Measurements from ENCODE around the gene TNIP2.
"Not testable (repeated sequence)": the region's sequence is repeated elsewhere in the genome, so short reads cannot be mapped to it uniquely, and the experiment has no call there.

TNIP2 gene

DNA sequence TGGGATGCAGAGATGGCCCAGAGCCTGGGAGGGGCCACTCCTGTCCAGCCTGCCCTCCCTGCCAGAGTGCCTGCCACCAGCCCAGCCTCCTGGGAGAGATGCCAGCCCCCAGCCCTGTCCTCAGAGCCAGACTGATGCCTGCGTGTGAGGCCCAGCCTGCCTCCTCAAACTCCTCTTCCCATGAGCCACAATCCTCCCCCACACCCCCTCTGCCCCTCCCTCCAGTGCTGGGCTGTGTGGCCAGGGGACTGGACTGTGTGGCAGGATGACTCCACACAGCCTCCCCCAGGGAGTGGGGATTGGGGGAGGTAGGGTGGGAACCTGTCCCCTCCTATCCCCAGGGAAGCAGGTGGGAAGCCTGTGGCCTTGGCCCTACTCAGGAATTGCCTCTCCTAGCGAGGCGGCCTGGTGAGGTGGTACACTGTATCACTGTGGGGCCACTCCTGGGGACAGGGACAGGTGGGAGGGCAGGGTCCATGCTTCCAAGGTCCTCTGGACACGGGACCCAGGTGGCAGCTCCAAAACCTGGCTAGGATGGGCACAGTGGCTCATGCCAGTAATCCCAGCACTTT, 32.5 kb upstream of the TNIP2 start:
- Mint-ChIP-seq H3K4me3 (no peak overlapping the region), H3K27ac (peak overlapping the region in 1 of 2 donors; percentile 91), H3K27me3 (no peaks in the 10 kb centered on the region), H3K9me3 (peaks cover 6 to 16% of the 10 kb centered on the region in 2 donors), H3K4me1 (peaks cover 79% of the 10 kb centered on the region)
- DNase-seq = no peak
- ATAC-seq = no peak

DNA sequence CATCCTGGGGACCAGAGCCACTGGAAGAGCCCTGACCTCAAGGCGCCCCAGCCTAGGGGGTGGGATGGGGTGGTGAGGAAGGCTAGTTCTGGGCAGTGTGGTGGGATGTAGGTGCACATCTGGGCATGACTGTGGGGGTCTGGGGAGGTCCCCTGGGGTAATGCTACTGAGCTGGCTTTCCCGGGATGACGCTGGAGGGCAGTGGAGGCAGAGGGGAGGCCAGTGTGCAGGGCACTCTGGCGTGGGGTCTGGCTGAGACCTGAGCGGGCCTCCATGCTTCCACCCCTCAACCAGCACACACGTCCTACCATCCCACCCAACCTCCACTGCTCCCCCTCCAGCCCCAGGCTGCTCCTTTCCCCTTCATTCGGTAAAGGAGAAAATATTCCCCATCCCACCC, 32.0 kb upstream of the TNIP2 start:
- peaks cover 8 to 21% of the 10 kb centered on the region in 2 donors for H3K9me3 Mint-ChIP-seq
- H3K4me1 Mint-ChIP-seq = peaks cover 79% of the 10 kb centered on the region
- no peak for DNase-seq
- H3K27me3 Mint-ChIP-seq = no peaks in the 10 kb centered on the region
- peak overlapping the region; percentile 41 to 67 for H3K4me3 Mint-ChIP-seq
- peak; percentile 1 for ATAC-seq
- H3K27ac Mint-ChIP-seq = peak overlapping the region; percentile 75 to 91

DNA sequence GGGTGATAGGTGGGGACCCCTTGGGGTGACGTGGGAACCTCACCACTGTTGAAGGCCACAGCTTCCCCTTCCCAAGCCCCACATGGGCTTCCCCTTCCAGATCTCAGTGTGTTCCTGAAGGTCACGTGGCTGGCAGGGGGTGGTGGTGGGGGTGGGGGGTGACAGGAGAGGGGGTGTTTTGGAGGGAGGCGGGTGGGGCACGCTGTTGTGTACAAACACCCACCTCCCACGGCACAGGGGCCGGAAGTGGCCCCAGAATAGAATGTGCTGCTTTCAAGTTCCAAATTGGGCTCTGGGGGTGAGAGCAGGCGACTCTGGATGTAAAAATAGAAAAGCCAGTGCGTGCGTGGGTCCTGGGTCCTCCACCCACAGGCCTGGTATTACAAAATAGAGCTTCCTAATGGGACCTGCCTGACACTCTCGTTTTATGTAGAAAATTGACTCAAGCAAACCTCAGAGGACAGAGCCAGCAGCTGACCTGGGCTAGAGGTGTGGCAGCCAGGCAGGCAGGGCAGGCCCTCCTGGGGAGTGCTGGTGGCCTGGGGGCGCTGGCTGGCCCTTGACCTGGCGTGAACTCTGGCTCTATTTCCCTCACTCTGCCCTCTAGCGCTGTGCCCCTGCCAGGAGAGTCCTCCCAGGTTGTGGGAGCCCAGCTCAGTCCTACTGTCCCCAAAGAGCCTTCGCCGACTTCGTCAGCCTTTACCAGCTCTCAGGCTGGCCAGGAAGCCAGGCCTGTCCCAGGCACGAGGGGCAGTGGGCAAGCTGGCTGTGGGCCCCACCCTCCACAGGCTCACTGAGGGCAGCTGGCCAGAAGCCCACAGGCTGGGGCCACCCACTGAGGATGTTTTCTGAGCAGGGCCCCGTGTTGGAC, 31.3 kb upstream of the TNIP2 start:
- Mint-ChIP-seq H3K4me3 (peak overlapping the region; percentile 61 to 67), H3K9me3 (peaks cover 8 to 27% of the 10 kb centered on the region in 2 donors), H3K27ac (peak overlapping the region; percentile 97 to 99), H3K4me1 (peaks cover 79% of the 10 kb centered on the region), H3K27me3 (no peaks in the 10 kb centered on the region)
- ATAC-seq = peak; percentile 66
- DNase-seq = peak; percentile 51 to 71

DNA sequence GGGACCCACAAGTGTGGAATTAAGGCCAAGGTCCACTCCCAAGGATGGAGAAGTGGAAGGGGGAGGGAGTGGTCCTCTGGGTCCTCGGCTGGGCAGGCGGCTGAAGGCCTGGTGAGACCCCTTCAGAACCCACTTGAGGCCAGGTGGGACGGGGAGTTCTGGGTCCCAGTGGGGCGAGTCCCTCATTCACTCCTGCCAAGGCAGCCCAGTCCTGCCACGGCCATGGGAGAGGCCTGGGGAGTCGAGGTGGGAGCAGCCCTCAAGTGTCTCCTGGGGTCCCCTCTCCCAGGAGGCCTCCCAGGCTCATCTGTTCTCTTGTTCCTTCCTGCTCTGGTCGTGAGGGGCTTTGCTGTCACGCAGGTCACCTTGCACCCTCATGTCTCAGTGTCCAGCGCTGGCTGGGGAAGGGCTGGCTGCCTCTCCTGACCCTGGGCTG, 30.7 kb upstream of the TNIP2 start:
- Mint-ChIP-seq H3K4me1 (peaks cover 73% of the 10 kb centered on the region), H3K4me3 (peak overlapping the region; percentile 61 to 78)

DNA sequence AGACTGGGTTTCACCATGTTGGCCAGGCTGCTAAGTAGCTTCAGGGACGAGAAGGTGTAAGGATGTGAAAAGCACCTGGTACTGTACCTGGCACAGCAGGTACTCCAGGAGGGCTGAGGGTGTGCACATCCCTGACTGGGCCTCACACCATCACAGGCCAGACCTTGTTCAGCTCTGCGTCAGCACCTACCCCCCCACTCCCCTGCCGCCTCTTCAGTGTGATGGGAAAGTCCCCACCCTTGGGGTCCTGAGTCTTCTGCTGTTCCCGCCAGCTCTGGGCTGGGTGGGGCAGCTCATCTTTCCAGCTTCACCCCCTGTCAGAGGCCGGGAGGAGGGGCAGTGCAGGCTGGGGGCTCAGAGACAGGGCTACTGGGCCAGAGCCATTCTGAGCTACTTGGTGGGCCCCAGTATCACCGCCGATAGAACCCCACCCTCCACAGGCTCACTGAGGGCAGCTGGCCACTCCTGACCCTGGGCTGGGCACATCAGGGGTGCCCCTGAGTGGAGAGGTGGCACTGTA, 30.1 kb upstream of the TNIP2 start:
- peak overlapping the region; percentile 61 to 78 for H3K4me3 Mint-ChIP-seq
- ATAC-seq (peak; percentile 80), DNase-seq (peak; percentile 69 to 79)
- H3K4me1 Mint-ChIP-seq = peaks cover 67% of the 10 kb centered on the region
- H3K27ac Mint-ChIP-seq = peak overlapping the region; percentile 97 to 99
- peaks cover 8 to 38% of the 10 kb centered on the region in 2 donors for H3K9me3 Mint-ChIP-seq
- no peaks in the 10 kb centered on the region for H3K27me3 Mint-ChIP-seq

More for the DNA sequence above, 30.7 kb upstream of the TNIP2 start:
- Mint-ChIP-seq H3K9me3 (peaks cover 8 to 32% of the 10 kb centered on the region in 2 donors), H3K27me3 (no peaks in the 10 kb centered on the region), H3K27ac (peak overlapping the region; percentile 97 to 99)
- DNase-seq = peak in 1 of 2 donors; percentile 38
- ATAC-seq = peak; percentile 22

DNA sequence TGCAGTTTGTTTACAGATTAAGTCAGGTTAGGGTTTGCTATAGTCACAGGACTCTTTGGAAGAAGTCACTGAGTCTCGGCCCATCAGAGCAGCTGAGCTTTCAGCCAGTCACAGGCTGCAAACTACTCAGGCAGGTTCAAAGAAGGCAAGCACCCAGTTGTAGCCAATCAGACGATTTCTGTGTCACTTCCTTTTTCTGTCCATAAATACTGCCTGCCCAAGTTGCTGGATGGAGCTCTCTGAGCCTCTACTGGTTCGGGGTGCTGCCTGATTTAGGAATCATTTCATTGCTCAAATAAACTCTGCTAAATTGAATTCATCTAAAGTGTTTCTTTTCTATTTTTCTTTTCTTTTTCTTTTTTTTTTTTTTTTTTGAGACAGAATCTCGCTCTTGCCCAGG, 29.5 kb upstream of the TNIP2 start:
- H3K4me1 Mint-ChIP-seq = peaks cover 66% of the 10 kb centered on the region
- peak overlapping the region; percentile 97 to 99 for H3K27ac Mint-ChIP-seq
- peak; percentile 52 for ATAC-seq

DNA sequence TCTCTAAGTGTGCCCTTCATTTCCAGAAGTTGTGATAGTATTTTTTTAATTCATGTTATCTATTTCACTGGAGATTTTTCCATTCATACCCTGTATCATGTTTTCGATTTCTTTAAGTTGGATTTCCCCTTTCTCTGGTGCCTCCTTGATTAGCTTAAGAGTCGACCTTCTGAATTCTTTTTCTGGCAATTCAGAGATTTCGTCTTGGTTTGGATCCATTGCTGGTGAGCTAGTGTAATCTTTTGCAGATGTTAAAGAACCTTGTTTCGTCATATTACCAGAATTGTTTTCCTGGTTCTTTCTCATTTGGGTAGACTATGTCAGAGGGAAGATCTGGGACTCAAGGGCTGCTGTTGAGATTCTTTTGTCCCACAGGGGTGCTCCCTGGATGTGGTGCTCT, 27.7 kb upstream of the TNIP2 start:
- H3K27me3 Mint-ChIP-seq = no peaks in the 10 kb centered on the region
- no peak overlapping the region for H3K27ac Mint-ChIP-seq
- ATAC-seq (no peak), DNase-seq (no peak)
- H3K9me3 Mint-ChIP-seq = peaks cover 8 to 40% of the 10 kb centered on the region in 2 donors
- peaks cover 49% of the 10 kb centered on the region for H3K4me1 Mint-ChIP-seq
- H3K4me3 Mint-ChIP-seq = no peak overlapping the region

More for the DNA sequence above, 29.5 kb upstream of the TNIP2 start:
- H3K27me3 Mint-ChIP-seq = no peaks in the 10 kb centered on the region
- peaks cover 8 to 40% of the 10 kb centered on the region in 2 donors for H3K9me3 Mint-ChIP-seq
- peak; percentile 27 to 45 for DNase-seq
- no peak overlapping the region for H3K4me3 Mint-ChIP-seq

DNA sequence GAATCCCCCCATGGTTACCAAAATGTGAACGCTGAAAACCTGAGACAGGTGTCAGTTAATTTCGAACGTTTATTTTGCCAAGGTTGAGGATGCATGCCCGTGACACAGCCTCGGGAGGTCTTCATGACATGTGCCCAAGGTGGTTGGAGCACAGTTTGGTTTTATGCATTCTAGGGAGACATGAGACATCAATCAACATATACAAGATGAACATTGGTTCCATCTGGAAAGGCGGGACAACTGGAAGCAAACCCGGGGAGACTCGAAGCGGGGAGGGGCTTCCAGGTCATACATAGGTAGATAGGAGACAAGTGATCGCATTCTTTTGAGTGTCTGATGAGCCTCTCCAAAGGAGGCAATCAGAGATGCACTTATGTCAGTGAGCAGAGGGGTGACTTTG, 25.8 kb upstream of the TNIP2 start:
- DNase-seq = no peak
- H3K27me3 Mint-ChIP-seq = no peaks in the 10 kb centered on the region
- no peak overlapping the region for H3K27ac Mint-ChIP-seq
- no peak for ATAC-seq
- H3K4me3 Mint-ChIP-seq = no peak overlapping the region
- H3K9me3 Mint-ChIP-seq = peaks cover 8 to 40% of the 10 kb centered on the region in 2 donors
- peaks cover 31% of the 10 kb centered on the region for H3K4me1 Mint-ChIP-seq

DNA sequence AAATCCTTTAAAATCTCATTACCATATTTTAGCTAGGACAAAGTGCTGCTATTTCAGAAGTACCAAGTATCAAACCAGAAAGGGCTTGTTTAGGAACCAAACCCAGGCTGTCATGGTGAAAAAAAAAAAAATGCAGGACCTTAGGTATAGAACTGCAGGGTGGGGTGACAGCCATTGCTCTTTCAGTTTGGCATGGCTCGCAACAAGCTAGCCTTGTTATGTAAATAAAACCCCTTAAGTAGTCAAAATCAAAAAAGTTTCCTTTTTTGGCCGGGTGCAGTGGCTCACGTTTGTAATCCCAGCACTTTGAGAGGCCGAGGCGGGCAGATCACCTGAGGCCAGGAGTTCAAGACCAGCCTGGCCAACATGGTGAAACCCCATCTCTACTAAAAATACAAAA, 24.5 kb upstream of the TNIP2 start:
- not testable (repeated sequence) for H3K27me3 Mint-ChIP-seq, H3K27ac Mint-ChIP-seq, H3K4me3 Mint-ChIP-seq, ATAC-seq, DNase-seq
- Mint-ChIP-seq H3K4me1 (peaks cover 18% of the 10 kb centered on the region), H3K9me3 (peaks cover 8 to 40% of the 10 kb centered on the region in 2 donors)

DNA sequence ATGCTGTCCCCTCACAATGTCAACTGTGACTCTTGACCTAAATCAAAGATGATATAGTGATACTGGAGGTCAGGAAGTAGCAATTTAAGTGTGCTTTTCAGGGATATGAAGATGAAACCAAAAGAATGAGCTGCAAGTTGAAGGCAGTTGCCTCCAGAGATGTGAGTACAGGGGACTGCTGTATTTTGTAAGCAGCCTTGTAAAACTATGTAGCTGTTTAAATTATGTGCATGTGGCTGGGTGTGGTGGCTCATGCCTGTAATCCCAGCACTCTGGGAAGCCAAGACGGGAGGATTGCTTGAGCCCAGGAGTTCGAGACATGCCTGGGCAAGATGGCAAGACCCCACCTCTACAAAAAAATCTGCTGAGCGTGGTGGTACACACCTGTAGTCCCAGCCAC, 15.1 kb upstream of the TNIP2 start:
- H3K27me3 Mint-ChIP-seq = no peaks in the 10 kb centered on the region
- ATAC-seq = no peak
- no peak for DNase-seq
- H3K4me1 Mint-ChIP-seq = peaks cover 21% of the 10 kb centered on the region
- peaks cover 13 to 15% of the 10 kb centered on the region in 2 donors for H3K9me3 Mint-ChIP-seq
- H3K27ac Mint-ChIP-seq = no peak overlapping the region
- no peak overlapping the region for H3K4me3 Mint-ChIP-seq

DNA sequence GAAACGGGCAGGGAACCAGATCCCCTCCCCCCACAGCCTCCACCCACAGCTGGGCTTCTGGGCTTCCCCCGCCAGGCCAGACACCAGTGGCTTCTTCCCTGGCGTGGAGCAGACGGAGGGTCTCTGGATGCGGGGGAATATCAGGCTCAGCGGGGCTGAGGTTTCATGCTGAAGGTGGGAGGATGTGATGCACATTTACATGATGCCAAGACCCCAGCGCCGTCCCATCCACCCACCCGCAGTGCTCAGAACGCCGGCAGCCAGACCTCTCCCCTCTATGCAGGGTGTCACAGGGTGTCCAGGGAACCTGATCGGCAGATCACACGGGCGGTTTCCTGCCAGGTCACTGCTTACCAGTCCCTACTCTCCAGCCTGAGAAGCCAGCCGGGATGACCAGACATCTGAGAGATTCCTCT, 12.8 kb upstream of the TNIP2 start:
- Mint-ChIP-seq H3K4me1 (peaks cover 21% of the 10 kb centered on the region), H3K4me3 (no peak overlapping the region), H3K9me3 (peaks cover 13 to 15% of the 10 kb centered on the region in 2 donors), H3K27ac (no peak overlapping the region), H3K27me3 (no peaks in the 10 kb centered on the region)
- DNase-seq = no peak
- ATAC-seq = no peak

DNA sequence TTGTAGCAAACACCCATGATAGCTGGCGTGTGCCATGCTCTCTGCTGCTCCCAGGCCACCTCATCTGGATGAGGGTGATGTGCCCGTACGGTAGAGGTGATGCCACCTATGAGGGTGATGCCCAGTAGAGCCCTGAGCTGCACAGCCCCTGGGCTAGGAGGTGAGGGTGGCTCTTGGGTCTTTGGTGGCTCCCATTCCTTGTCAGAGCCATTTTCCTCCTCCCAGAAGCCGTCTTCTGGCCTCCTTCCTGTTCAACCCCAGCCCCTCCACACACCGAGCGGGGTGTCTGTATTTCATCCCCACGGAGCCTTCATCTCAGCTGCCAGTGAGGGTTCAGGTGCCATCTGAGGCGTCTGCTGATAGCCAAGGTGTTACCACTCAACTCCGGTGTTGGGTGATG, 12.0 kb upstream of the TNIP2 start:
- Mint-ChIP-seq H3K27ac (no peak overlapping the region), H3K4me3 (no peak overlapping the region), H3K9me3 (peaks cover 13 to 15% of the 10 kb centered on the region in 2 donors), H3K4me1 (peaks cover 26% of the 10 kb centered on the region), H3K27me3 (no peaks in the 10 kb centered on the region)
- ATAC-seq = no peak
- no peak for DNase-seq

DNA sequence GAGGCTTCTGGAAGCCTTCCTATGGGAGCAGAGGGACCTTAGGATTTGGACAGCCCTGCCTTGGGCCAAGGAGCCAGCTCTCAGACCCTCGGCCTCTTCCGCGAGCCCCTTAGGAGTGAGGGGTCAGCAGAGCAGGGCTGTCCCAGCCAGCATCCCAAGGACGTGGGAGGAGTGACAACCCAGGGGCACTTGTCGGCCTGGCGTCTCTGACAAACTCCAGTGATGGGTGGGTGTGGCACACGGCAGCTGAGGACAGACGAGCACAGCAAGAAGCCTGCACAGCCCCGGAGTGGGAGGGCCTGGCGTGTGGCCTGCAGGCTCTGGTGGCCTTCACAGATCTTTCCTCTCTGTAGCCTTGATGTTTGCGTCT, 11.6 kb upstream of the TNIP2 start:
- Mint-ChIP-seq H3K27me3 (no peaks in the 10 kb centered on the region), H3K9me3 (peaks cover 13 to 15% of the 10 kb centered on the region in 2 donors), H3K4me3 (no peak overlapping the region), H3K4me1 (peaks cover 26% of the 10 kb centered on the region), H3K27ac (no peak overlapping the region)
- DNase-seq = no peak
- no peak for ATAC-seq

DNA sequence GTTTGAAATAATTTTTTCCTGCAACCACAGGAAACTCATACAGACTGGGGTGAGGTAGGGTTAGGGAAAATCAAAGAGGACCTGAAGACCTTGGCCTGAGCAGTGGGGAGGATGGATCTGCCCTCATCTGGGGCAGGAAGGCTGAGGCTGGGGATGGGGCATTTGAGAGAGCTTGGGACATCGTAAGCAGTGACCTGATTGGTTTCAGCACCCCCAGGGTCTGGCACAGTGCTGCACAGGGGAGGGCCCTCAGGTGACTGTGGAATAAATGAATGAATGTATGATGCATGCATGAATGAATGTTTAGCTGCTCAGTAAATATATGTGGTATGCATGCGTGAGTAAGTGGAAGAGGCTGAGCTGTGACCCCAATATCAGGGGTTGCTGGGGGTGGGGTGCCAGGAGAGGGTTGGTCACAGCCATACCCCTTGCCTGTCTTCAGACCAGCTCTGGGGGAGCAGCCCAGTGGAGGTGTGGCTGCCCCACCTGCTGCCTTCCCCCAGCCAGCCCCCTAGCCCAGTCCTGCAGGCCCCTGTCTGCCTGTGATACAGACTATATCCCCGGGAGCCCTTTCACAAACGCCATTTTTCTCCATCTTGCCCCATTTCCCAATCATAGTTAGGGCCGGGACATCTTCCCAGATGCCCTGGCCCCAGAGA, 11.0 kb upstream of the TNIP2 start:
- DNase-seq (no peak), ATAC-seq (no peak)
- Mint-ChIP-seq H3K4me3 (no peak overlapping the region), H3K27ac (no peak overlapping the region), H3K4me1 (peaks cover 29% of the 10 kb centered on the region), H3K27me3 (no peaks in the 10 kb centered on the region), H3K9me3 (peaks cover 13 to 15% of the 10 kb centered on the region in 2 donors)

DNA sequence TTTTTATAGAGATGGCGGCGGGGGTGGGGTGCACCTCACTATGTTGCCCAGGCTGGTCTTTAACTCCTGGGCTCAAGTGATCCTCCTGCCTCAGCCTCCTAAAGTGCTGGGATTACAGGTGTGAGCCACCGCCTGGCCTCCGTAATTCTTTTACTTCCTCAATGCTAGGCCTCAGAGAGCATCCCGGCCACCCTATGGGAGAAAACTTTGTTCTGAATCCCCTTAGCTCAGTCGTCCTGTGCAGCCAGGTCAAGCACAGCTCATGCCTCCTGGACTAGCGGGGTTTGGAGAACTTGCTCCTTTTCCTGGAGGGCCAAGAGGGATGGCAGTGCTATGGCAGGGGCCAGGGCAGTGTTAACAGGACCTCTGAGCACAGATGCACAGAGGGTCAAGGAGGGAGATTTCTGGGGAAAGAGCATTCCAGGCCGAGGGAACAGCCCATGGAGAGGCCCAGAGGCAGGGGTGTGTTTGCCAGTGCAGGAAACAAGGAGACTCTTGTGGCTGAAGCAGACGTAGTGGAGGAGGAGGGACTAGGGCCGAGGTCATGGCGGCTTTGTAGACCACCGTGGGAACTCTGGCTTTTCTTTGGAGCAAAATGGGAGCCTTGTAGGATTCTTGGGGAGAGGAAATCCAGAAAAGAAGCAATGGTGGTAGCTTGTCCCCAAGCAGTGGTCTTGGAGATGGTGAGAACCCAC, 9.8 kb upstream of the TNIP2 start:
- peaks cover 32% of the 10 kb centered on the region for H3K4me1 Mint-ChIP-seq
- no peaks in the 10 kb centered on the region for H3K27me3 Mint-ChIP-seq
- no peak overlapping the region for H3K27ac Mint-ChIP-seq
- no peak overlapping the region for H3K4me3 Mint-ChIP-seq
- DNase-seq (no peak), ATAC-seq (no peak)
- H3K9me3 Mint-ChIP-seq = peaks cover 11 to 12% of the 10 kb centered on the region in 2 donors

All from stimulated activated naive CD8-positive, alpha-beta T cell treated with anti-CD3 and anti-CD28 coated beads, Interleukin-15, amount 100 ng/mL, for 72 hours (primary cell).